ENCODE results near the gene FMNL2.

The FMNL2 gene

GRCh38 chr2:152598975-152599759, 264.2 kb downstream of the FMNL2 start:
- in situ Hi-C loops (cut with HindIII; ENCODE audit: low sequenced_read_pairs) = no loop called here

- in situ Hi-C loops (cut with HindIII; ENCODE audit: low sequenced_read_pairs) = no loop called here
Measured at GRCh38 chr2:152600051-152600657, 265.2 kb downstream of the FMNL2 start.

- in situ Hi-C loops (cut with HindIII; ENCODE audit: low sequenced_read_pairs) = no loop called here
Measured at GRCh38 chr2:152600697-152601096, 265.7 kb downstream of the FMNL2 start.

GRCh38 chr2:152602750-152603149, 267.8 kb downstream of the FMNL2 start:
- in situ Hi-C loops (cut with HindIII; ENCODE audit: low sequenced_read_pairs) = no loop called here

GRCh38 chr2:152603166-152603565, 268.2 kb downstream of the FMNL2 start:
- in situ Hi-C loops (cut with HindIII; ENCODE audit: low sequenced_read_pairs) = no loop called here

GRCh38 chr2:152606081-152606480, 271.1 kb downstream of the FMNL2 start:
- in situ Hi-C loops (cut with HindIII; ENCODE audit: low sequenced_read_pairs) = no loop called here

- in situ Hi-C loops (cut with HindIII; ENCODE audit: low sequenced_read_pairs) = no loop called here
Measured at GRCh38 chr2:152606941-152607340, 272.0 kb downstream of the FMNL2 start.

- in situ Hi-C loops (cut with HindIII; ENCODE audit: low sequenced_read_pairs) = no loop called here
Measured at GRCh38 chr2:152607793-152608300, 272.9 kb downstream of the FMNL2 start.

GRCh38 chr2:152609154-152609553, 274.2 kb downstream of the FMNL2 start:
- in situ Hi-C loops (cut with HindIII; ENCODE audit: low sequenced_read_pairs) = no loop called here

- in situ Hi-C loops (cut with HindIII; ENCODE audit: low sequenced_read_pairs) = loop anchor here (10.0 kb wide), 1 partner anchor 275 kb away; the partner anchor contains the start of gene FMNL2
Measured at GRCh38 chr2:152609699-152610098, 274.7 kb downstream of the FMNL2 start.

- in situ Hi-C loops (cut with HindIII; ENCODE audit: low sequenced_read_pairs) = loop anchor here (10.0 kb wide), 1 partner anchor 277 kb away; the partner anchor contains the start of gene FMNL2
Measured at GRCh38 chr2:152611458-152612231, 276.7 kb downstream of the FMNL2 start.

GRCh38 chr2:152613235-152613634, 278.3 kb downstream of the FMNL2 start:
- in situ Hi-C loops (cut with HindIII; ENCODE audit: low sequenced_read_pairs) = loop anchor here (10.0 kb wide), 1 partner anchor 278 kb away; the partner anchor contains the start of gene FMNL2

- in situ Hi-C loops (cut with HindIII; ENCODE audit: low sequenced_read_pairs) = loop anchor here (10.0 kb wide), 1 partner anchor 280 kb away; the partner anchor contains the start of gene FMNL2
Measured at GRCh38 chr2:152615177-152615576, 280.2 kb downstream of the FMNL2 start.

- in situ Hi-C loops (cut with HindIII; ENCODE audit: low sequenced_read_pairs) = loop anchor here (10.0 kb wide), 1 partner anchor 283 kb away; the partner anchor contains the start of gene FMNL2
Measured at GRCh38 chr2:152617456-152618192, 282.6 kb downstream of the FMNL2 start.

GRCh38 chr2:152618193-152618564, 283.2 kb downstream of the FMNL2 start:
- in situ Hi-C loops (cut with HindIII; ENCODE audit: low sequenced_read_pairs) = loop anchor here (10.0 kb wide), 1 partner anchor 283 kb away; the partner anchor contains the start of gene FMNL2

GRCh38 chr2:152620208-152620607, 285.2 kb downstream of the FMNL2 start:
- in situ Hi-C loops (cut with HindIII; ENCODE audit: low sequenced_read_pairs) = loop anchor here (5.0 kb wide), 1 partner anchor 38 kb away; no protein-coding TSS in a partner anchor

- in situ Hi-C loops (cut with HindIII; ENCODE audit: low sequenced_read_pairs) = loop anchor here (5.0 kb wide), 1 partner anchor 39 kb away; no protein-coding TSS in a partner anchor
Measured at GRCh38 chr2:152620985-152621384, 286.0 kb downstream of the FMNL2 start.

- in situ Hi-C loops (cut with HindIII; ENCODE audit: low sequenced_read_pairs) = loop anchor here (5.0 kb wide), 1 partner anchor 40 kb away; no protein-coding TSS in a partner anchor
Measured at GRCh38 chr2:152622219-152622618, 287.2 kb downstream of the FMNL2 start.

- in situ Hi-C loops (cut with HindIII; ENCODE audit: low sequenced_read_pairs) = loop anchor here (5.0 kb wide), 1 partner anchor 41 kb away; no protein-coding TSS in a partner anchor
Measured at GRCh38 chr2:152623076-152623740, 288.2 kb downstream of the FMNL2 start.
